Esophagus muscularis mucosa (tissue), 4 donors: ENCODE measurements around the gene CTDSPL.

ENCODE experiments used
- EP300 ChIP-seq: sonication (generic); formaldehyde crosslinking; IDR thresholded peaks from one replicate; pipeline ENCODE4 v1.6.1; 2017; ENCODE audit warnings: antibody characterized with exemption
- POLR2A ChIP-seq: fragments of 450-650 bp; IDR thresholded peaks from one replicate; pipeline ENCODE4 v1.6.1; 2017; ENCODE audit warnings: antibody characterized with exemption, moderate library complexity, mild to moderate bottlenecking, low read depth
- POLR2AphosphoS5 ChIP-seq, 2 donors: sonication (generic); formaldehyde crosslinking; IDR thresholded peaks; one replicate each; pipeline ENCODE4 v1.6.1; 2017; ENCODE audit warnings: antibody characterized with exemption in 2 of 2
- TF ChIP-seq, protein P1 (sequence below), 3 experiments: fragments of 200-600 bp in 2 of 3; fragments of 450-650 bp in 1 of 3; sonication (generic) in 2 of 3; IDR thresholded peaks; one replicate each; pipeline ENCODE4 v1.5.1; 2017 to 2019; ENCODE audit warnings: antibody characterized with exemption in 3 of 3, mild to moderate bottlenecking in 2 of 3, moderate library complexity in 1 of 3

DNA sequence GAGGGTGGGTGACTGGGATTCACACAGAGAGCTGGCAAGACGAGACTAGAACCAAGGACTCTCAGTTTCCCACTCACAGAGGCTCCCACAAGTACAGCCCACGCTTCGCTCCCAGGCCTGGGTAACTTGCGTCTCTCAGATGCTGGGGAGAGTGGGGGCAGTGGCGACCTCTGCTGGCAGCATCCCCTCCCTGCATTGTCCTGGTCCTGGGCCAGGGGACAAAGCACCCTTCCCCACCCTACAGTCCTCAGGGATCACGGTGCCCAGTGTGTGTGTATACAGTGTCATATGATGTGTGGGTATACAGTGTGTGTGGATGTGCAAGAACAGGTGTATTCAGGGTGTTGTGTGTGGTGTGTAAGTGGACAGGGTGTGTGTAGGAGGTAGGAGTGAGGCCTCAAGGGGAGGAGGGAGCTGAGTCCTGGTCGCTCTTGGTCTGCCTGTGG, 141.7 kb downstream of the CTDSPL start:
- TF ChIP-seq, protein P1, sequence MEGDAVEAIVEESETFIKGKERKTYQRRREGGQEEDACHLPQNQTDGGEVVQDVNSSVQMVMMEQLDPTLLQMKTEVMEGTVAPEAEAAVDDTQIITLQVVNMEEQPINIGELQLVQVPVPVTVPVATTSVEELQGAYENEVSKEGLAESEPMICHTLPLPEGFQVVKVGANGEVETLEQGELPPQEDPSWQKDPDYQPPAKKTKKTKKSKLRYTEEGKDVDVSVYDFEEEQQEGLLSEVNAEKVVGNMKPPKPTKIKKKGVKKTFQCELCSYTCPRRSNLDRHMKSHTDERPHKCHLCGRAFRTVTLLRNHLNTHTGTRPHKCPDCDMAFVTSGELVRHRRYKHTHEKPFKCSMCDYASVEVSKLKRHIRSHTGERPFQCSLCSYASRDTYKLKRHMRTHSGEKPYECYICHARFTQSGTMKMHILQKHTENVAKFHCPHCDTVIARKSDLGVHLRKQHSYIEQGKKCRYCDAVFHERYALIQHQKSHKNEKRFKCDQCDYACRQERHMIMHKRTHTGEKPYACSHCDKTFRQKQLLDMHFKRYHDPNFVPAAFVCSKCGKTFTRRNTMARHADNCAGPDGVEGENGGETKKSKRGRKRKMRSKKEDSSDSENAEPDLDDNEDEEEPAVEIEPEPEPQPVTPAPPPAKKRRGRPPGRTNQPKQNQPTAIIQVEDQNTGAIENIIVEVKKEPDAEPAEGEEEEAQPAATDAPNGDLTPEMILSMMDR (IDR thresholded peaks at IDR 0.05): peak; percentile 70 to 85 (median 76)
- no peak for TF ChIP-seq POLR2A
- no peak for TF ChIP-seq EP300
- TF ChIP-seq POLR2AphosphoS5 (IDR thresholded peaks at IDR 0.05): no peak
